ENCODE data around the gene KIF1A. TPM values are rescaled to one million over a fixed set of nuclear protein-coding genes. Genes with fewer than 3 reads are reported as not detected.

Gene KIF1A
- total RNA-seq, 1 donor from 2014 or later, result 29.9 TPM

DNA sequence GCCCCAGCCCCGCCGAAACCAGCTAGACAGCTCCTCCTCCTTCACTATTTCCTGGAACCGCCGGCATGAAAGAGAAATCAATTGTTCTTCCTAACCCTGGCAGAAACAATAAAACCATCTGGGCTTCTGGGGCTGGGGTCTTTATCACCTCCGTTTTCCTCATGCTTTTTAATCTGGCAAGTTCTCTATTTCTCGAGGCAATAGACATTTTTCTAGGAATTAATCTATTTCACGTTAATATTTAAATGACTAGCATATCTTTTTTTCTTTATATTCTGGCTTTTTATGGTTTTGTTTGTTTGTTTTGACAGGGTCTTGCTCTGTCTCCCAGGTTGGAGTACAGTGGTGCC is 1.4 kb upstream of the KIF1A start:
- no peak for TF ChIP-seq EZH2phosphoT487 (IDR thresholded peaks at IDR 0.05)
- peak; percentile 23 for TF ChIP-seq EZH2 (IDR thresholded peaks at IDR 0.05)
- TF ChIP-seq, protein P1, sequence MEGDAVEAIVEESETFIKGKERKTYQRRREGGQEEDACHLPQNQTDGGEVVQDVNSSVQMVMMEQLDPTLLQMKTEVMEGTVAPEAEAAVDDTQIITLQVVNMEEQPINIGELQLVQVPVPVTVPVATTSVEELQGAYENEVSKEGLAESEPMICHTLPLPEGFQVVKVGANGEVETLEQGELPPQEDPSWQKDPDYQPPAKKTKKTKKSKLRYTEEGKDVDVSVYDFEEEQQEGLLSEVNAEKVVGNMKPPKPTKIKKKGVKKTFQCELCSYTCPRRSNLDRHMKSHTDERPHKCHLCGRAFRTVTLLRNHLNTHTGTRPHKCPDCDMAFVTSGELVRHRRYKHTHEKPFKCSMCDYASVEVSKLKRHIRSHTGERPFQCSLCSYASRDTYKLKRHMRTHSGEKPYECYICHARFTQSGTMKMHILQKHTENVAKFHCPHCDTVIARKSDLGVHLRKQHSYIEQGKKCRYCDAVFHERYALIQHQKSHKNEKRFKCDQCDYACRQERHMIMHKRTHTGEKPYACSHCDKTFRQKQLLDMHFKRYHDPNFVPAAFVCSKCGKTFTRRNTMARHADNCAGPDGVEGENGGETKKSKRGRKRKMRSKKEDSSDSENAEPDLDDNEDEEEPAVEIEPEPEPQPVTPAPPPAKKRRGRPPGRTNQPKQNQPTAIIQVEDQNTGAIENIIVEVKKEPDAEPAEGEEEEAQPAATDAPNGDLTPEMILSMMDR (IDR thresholded peaks at IDR 0.05), result no peak
- H3K27me3 ChIP-seq, result peaks cover 77% of the 10 kb centered on the region
- H3K27ac ChIP-seq, result no peak overlapping the region
- DNase-seq (ENCODE audit: low spot score), result no peak
- peaks cover 13% of the 10 kb centered on the region for H3K4me1 ChIP-seq
- H3K4me2 ChIP-seq, result peak overlapping the region; percentile 92
- peak overlapping the region; percentile 97 for H3K4me3 ChIP-seq
- Mint-ChIP-seq H3K36me3 (no peaks in the 10 kb centered on the region), H3K27ac (peak overlapping the region; percentile 2), H3K9me3 (no peaks in the 10 kb centered on the region), H3K27me3 (ENCODE audit: insufficient read depth, low read depth) (peaks cover 30% of the 10 kb centered on the region), H3K4me1 (peaks cover 8% of the 10 kb centered on the region), H3K4me3 (peak overlapping the region; percentile 84)
- H3F3A ChIP-seq (ENCODE audit: low read depth), result peaks cover 29% of the 10 kb centered on the region
- H3K9me3 ChIP-seq (ENCODE audit: low read depth), result no peaks in the 10 kb centered on the region
- no peaks in the 10 kb centered on the region for H3K36me3 ChIP-seq
- no peak overlapping the region for H3K9ac ChIP-seq
- H2AFZ ChIP-seq (replicated peaks), result peak overlapping the region; percentile 76
- peaks cover 22% of the 10 kb centered on the region for H4K20me1 ChIP-seq (ENCODE audit: low read depth)
- peaks cover 34% of the 10 kb centered on the region for H3K79me2 ChIP-seq (ENCODE audit: low read depth)

DNA sequence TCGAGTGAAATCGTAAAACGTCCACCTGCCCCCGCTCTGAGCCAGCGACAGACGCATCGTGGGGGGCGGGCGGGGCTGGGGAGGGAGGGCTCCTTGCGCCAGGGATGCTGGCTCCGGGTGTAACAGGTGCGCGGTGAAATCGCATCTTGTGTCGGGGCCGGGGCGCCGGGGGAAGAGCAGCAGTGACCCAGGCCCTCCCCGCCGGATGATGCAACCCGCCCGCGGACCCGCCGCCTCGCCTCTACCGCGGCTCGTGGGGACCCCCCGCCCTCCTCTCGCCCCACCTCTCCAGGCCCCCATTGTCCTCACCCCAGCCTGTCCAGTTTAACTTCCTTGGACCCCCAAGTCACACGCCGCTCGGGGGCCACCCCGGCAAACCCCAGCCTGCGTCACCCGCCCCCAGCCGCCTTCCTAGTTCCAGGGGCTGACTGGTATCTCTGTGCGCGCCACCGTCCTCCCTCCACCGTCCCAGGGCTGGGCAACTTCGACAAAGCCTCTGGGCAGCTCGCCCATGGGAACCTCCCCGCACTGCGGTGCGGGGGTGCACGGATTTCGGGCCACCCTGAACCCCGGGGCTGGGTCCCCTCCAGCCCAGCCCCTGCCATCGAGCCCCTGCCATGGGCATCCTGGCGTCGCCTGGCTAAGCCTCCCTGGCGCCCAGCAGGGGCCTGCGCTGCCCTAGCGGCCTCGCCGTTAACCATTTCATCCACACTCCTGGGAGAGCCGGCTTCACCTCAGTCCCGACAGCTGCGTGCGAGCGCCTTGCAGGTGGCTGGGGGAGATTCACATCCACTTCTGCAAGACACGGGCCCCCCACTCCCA is 799 bp upstream of the KIF1A start:
- Mint-ChIP-seq H3K4me1 (peaks cover 8% of the 10 kb centered on the region), H3K27me3 (ENCODE audit: insufficient read depth, low read depth) (peaks cover 29% of the 10 kb centered on the region), H3K4me3 (peak overlapping the region; percentile 84), H3K9me3 (peaks cover 4% of the 10 kb centered on the region), H3K27ac (peak overlapping the region; percentile 2), H3K36me3 (peaks cover 5% of the 10 kb centered on the region)
- Histone ChIP-seq H3K9me3 (ENCODE audit: low read depth) (no peaks in the 10 kb centered on the region), H3K9ac (no peak overlapping the region), H3F3A (ENCODE audit: low read depth) (peaks cover 29% of the 10 kb centered on the region), H2AFZ (replicated peaks) (peak overlapping the region; percentile 76), H3K4me3 (peak overlapping the region; percentile 97), H3K4me1 (peaks cover 13% of the 10 kb centered on the region), H3K27me3 (peaks cover 71% of the 10 kb centered on the region), H3K36me3 (no peaks in the 10 kb centered on the region), H3K79me2 (ENCODE audit: low read depth) (peaks cover 40% of the 10 kb centered on the region), H3K4me2 (peak overlapping the region; percentile 92), H4K20me1 (ENCODE audit: low read depth) (peaks cover 26% of the 10 kb centered on the region), H3K27ac (no peak overlapping the region)
- DNase-seq (ENCODE audit: low spot score), result peak; percentile 75
- TF ChIP-seq EZH2phosphoT487 (IDR thresholded peaks at IDR 0.05), result no peak
- TF ChIP-seq, protein P1 (IDR thresholded peaks at IDR 0.05), result peak; percentile 18
- peak; percentile 49 for TF ChIP-seq EZH2 (IDR thresholded peaks at IDR 0.05)

DNA sequence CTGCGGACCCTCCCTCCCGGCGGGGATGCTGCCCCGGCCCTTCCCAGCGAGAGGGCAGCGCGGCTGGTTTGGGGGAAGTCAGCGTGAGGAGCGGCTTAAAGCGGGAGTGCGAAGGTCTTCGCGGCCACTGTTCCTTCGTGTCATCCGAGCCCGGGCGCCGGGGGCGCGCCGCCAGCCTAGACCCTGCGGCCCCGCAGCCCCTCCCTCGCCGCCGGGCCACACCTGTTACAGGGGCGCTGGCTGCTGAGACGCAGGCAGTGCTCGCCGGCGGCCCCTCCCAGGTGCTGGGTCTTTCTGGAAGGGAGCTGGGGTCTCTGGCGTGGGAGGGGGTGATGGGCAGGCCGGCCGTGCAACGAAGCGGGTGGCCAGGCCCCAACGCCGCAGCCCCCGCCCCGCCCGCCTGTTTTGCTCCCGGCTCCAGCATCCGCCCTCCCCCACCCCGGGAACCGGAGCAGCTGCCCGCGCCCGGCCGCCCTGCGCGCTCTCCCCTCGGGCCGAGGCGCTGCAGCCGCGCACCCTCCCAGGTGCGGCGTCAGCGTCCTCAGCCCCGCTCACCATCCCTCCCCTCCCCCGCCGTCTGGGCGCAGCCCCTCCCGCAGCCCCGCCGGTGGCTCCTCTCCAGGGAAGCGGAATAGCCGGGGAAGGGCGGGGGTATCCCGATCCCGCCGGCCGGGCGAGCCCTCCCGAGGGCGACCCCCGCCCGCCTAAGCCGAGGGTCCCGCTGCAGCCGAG is 727 bp downstream of the KIF1A start:
- H4K20me1 ChIP-seq (ENCODE audit: low read depth), result peaks cover 29% of the 10 kb centered on the region
- peak overlapping the region; percentile 97 for H3K4me3 ChIP-seq
- peak overlapping the region; percentile 88 for H2AFZ ChIP-seq (replicated peaks)
- no peak overlapping the region for H3K27ac Mint-ChIP-seq
- peaks cover 56% of the 10 kb centered on the region for H3K27me3 ChIP-seq
- no peaks in the 10 kb centered on the region for H3K9me3 ChIP-seq (ENCODE audit: low read depth)
- H3K4me3 Mint-ChIP-seq, result peak overlapping the region; percentile 81
- H3K9me3 Mint-ChIP-seq, result peaks cover 11% of the 10 kb centered on the region
- TF ChIP-seq EZH2phosphoT487 (IDR thresholded peaks at IDR 0.05) (peak; percentile 47), EZH2 (IDR thresholded peaks at IDR 0.05) (peak; percentile 60)
- TF ChIP-seq, protein P1 (IDR thresholded peaks at IDR 0.05), result no peak
- H3K27me3 Mint-ChIP-seq (ENCODE audit: insufficient read depth, low read depth), result peaks cover 26% of the 10 kb centered on the region
- peaks cover 8% of the 10 kb centered on the region for H3K4me1 Mint-ChIP-seq
- peak; percentile 79 for DNase-seq (ENCODE audit: low spot score)
- peaks cover 13% of the 10 kb centered on the region for H3K4me1 ChIP-seq
- peaks cover 55% of the 10 kb centered on the region for H3K79me2 ChIP-seq (ENCODE audit: low read depth)
- H3F3A ChIP-seq (ENCODE audit: low read depth), result peaks cover 29% of the 10 kb centered on the region
- H3K4me2 ChIP-seq, result peak overlapping the region; percentile 92
- no peaks in the 10 kb centered on the region for H3K36me3 ChIP-seq
- no peak overlapping the region for H3K27ac ChIP-seq
- H3K9ac ChIP-seq, result no peak overlapping the region
- H3K36me3 Mint-ChIP-seq, result peaks cover 7% of the 10 kb centered on the region
